CD4-positive, alpha-beta T cell treated with Interleukin-17A for 4 hours (primary cell): ENCODE measurements around the gene SZT2.
A peak's percentile ranks its signal among the peaks of the same experiment; 100 is the strongest.
"Not testable (repeated sequence)": the region's sequence is repeated elsewhere in the genome, so short reads cannot be mapped to it uniquely, and the experiment has no call there.

Experiments
- DNase-seq: peaks from one replicate; pipeline ENCODE4 v3.0.0-alpha.2; 2020; ENCODE audit warnings: mixed read lengths

The SZT2 gene

DNA sequence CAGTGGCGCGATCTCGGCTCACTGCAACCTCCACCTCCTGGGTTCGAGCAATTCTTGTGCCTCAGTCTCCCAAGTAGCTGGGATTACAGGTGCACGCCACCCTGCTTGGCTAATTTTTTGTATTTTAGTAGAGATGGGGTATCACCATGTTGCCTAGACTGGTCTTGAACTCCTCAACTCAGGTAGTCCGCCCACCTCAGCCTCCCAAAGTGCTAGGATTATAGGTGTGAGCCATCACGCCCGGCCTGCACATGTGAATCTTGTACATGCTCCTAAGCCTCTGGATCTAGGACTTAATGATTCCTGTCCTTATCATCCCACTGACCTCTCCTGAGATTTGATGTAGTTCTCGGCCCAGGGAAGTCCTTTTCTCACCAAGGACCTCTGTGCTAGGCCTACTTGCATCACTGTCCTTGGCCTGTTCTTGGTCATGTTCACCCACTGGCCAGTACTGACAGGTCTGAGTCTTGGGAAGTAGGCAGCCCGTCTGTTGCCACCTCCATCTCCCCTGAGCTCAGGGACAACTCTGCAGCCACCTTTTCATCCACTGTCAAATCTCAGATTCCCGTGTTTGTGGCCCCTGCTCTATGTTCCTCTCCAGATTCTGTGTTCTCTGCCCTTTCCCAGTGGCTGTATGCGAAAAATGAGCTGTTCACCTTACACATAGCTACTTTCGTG lies 54.6 kb downstream of the SZT2 start:
- DNase-seq: no peak

DNA sequence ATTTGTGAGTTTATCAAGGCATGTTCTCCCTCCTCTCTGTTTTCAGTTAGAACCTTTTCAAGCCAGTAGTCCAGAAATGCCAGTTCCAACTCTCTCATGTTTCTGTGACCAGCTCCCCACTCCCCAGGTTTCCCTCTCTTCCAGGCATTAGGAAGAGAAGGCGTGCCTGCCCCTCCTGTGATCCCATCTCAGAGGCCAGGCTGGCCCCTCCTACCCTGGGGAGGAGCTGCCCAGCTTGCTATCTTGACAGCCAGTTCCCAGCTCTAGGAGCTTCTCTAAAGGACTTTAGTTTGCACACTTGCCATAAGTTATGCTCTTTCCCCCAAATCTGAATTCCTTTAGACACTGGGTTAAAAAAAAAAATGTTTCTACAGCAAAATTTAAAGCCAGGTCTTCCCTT lies 55.1 kb downstream of the SZT2 start:
- no peak for DNase-seq

DNA sequence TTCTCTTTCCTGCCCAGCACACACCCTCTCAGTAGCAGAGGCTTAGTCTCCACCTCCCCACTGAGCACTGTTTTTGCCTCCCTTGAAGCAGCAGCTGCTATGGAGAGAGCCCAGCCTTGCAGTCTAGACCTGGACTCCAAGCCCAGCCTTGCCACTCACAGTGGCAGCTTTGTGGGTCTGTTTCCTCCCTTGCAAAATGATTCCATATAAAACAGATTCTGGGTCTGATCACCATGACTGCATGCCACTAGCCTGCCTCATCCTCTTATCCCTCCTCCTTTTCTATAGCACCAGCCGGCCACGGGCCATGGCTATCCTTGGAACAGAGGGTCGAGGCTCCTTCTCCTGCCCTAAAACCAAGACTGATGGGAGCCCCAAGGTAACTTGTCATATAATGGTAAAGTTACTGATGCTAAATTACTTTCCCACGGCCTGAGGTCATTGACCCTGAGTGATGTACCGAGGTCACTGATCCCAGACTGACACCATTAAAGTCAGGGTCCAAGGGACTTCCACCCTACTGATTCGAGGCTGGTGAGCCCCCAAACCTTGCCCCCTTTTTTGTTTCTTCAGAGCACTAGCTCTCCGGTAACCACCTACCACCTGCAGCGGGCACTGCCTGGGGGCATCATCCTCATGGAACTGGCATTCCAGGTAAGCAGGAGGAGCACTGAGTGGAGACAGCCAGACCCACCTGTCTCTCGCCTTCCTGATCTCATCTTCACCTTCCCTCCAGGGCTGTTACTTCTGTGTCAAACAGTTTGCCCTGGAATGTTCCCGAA lies 56.1 kb downstream of the SZT2 start:
- no peak for DNase-seq

DNA sequence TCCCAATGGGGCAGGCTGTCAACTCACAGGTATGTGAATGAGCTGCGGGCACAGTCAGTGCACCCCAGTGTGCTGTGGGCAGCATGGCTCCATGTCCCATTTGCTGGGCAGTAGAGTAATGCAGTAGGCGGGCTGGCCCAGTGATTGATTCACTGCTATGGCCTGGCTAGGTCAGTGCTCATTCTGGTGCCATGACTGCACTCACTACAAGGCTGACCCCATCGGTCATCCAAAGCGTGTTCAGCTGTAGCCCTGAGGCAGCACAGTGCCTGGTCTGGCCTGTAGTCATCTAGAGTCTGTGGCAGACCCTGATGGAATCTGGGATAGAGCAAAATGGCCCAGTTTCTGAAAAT lies 56.7 kb downstream of the SZT2 start:
- DNase-seq: no peak

DNA sequence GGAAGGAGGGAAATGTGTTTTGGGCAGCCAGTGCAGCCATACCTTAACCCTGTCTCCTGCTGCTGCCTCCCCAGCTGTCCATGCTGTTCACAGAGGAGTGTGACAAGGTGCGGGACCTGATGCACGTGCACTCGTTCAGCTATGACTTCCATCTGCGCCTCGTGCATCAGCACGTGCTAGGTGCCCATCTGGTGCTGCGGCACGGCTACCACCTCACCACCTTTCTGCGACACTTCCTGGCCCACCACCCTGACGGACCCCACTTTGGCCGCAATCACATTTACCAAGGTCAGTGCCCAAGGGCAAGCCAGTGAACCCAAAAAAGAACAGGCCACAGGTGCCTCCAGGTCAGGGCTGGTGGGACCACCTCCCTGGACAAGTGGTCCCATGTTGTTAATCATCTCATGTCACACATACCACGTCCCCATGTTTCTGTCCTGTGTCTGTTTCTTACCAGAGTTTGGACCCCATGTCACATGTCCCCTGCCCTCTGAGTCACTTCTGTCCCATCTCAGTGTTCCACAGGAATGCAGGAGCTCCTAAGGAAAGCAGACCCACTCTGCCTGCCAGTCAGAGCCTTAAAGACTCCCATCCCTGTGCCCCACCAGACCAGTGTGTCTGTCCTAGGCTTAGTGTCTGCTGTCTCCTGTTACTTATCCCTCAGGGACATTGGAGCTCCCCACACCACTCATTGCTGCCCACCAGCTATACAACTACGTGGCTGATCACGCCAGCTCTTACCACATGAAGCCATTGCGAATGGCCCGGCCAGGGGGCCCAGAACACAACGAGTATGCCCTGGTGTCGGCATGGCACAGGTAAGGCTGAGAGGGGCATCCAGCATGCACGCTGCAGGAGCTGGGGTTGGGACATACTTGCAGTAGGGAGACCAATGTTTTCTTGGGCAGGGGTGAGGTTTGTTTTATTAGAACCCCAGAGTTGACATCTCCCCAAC lies 57.5 kb downstream of the SZT2 start:
- no peak for DNase-seq

DNA sequence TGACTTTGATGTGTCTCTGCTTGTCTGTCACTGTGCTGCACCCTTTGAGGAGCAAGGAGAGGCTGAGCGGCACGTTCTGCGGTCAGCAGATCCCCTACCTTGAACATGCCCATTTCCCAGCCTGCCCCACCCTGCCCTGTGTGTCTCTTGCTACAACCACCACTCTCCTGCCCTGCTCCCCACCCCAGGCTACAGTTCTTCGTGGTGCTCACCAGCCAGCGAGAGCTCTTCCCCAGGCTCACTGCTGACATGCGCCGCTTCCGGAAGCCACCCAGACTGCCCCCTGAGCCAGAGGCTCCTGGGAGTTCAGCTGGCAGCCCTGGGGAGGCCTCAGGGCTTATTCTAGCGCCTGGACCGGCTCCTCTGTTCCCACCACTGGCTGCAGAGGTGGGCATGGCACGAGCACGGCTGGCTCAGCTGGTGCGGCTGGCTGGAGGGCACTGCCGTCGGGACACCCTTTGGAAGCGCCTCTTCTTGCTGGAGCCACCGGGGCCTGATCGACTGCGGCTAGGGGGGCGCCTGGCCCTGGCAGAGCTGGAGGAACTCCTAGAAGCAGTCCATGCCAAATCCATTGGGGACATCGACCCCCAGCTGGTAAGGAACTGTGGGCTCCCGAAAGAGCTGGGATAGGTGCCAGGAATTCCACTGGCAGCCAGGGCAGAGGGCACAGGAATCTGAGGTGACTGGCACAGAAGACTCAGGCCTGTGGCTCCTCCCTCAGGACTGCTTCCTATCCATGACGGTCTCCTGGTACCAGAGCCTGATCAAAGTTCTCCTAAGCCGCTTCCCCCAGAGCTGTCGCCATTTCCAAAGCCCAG lies 58.4 kb downstream of the SZT2 start:
- no peak for DNase-seq

DNA sequence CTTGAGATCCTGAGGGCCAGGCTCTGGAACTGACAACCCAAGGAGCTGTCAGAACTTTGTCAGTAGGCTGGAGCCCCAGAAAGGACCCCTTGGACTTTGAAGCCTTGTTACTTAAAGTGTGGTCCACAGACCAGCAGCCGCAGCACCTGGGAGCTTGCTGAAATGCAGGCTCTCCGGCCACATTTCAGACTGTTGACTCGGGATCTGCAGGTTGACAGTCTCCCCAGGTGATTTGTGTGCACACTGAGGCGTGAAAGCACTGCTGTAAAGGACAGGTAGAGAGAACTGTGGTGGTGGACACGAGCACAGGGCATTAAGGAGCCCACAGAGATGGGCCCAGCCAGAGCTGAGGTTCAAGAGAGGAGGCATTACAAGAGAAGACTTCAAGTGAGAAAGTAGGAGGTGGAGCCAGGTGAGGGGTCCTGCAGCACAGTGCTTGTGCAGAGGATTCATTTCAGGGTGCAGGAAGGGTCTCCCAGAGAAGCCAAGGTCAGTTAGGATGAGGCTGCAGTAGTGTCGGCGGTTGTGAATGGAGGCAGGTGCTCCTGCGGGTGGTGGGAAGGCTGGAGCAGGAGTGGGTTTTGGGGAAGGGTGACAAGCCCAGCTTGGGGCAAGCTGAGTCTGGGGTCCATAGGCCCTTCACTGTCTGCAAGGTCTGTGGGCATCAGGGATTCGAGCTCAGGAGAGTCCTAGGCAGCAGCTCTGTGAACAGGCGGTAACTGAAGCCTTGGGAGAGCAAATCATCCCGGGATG lies 59.4 kb downstream of the SZT2 start:
- no peak for DNase-seq

DNA sequence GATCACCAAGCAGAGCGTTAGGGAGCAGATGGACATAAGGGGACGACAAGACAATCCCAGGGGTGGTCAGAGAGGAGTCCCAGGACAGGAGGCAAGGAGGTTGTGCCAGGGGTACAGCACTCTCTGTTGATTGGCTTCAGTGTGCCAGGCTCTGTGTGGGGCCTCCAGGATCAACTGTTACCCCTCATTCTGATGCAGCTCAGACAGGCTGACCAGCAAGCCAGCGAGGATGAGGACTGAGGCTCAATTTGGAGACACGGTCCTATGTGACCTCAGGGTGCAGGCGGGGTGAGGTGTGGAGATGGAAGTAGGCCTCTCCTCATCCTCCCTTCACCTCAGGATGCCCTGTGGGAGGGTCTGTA lies 60.0 kb downstream of the SZT2 start:
- no peak for DNase-seq

DNA sequence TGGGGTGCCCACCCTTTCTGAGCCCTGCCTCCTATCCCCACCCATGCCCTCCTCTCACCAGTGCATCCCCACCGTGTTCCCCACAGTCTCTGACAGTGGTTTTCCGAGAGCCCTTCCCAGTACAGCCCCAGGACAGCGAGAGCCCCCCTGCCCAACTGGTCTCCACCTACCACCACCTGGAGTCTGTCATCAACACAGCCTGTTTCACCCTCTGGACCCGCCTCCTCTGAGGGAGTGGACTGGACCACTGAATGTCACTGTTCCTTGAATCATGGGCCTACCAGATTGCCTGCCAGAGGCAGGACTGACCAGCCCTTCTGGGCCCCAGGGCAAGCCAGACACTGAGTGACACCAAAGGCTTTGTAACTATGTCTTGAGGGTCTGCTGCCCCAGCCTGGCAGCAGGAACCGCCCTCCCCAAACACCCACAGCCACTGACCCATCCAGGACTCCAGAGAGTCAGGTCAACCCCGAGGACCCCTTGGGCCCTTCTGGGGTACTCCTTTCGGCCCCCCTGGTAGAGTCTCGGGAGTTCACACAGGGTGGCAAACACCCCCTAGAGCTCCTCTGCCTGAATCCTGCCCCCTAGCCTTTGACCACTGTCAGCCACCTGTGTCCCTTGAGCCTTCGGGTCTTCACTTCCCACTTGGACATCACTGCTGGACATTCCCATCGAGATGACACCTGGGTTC lies 60.7 kb downstream of the SZT2 start:
- no peak for DNase-seq

DNA sequence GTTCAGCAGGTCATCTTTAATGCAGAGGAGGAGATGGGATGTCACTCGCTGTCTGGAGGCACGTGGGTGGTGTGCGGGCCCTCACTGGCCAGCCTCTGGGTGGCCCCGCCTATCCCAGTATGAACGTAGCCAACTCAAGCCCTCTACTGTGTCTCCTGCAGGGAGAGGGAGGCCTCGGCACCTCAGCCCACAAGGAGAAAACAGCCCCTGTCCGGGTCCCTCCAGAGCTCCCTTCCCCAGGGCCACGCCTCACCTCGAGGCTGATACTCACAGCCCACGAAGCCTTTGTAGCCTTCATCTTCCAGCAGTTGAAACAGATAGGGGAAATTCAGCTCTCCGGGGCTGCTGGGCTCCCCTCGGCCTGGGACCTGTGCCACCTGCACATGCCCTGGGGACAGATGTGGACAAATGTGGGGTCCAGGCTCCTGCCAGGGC lies 61.5 kb downstream of the SZT2 start:
- DNase-seq: no peak

DNA sequence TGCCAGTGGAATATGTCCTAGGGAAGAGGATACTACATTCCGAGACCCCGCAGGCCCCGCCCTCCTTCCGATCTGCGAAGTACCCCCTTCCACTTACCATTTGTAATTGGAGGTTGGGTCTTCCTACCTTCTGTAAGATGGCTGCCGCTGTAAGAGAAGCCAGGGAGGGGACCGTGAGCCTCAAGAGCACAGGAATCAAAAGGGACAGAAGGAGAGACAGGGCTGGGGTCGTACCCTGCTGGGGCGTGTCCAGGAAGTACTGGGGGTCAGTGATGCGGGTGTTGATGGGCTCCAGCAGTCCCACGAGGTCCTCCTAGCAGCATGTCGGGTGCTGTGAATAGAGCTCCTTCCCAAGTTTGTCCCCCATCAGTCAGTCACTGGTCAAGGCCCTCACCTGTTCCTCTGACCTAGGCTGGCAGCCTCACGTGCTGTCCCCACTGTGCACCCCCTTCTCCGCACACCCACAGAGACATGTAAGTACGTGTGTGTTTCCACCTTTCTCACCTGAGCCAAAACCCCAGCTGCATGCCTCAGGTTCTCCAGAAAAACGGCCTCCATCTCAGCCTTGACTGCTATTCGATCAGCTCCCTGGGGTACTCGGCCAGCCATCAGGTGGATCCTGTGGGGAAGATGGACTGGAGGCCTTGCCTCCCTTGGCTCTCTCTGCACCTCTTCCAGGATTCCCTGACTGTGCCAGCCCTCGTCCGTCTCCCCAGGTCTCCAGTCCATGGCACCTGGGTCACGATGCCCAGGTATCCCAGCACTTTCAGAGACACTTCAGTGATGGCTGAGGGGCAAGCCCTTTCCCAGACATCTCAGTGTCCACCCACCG lies 62.2 kb downstream of the SZT2 start:
- DNase-seq: no peak

DNA sequence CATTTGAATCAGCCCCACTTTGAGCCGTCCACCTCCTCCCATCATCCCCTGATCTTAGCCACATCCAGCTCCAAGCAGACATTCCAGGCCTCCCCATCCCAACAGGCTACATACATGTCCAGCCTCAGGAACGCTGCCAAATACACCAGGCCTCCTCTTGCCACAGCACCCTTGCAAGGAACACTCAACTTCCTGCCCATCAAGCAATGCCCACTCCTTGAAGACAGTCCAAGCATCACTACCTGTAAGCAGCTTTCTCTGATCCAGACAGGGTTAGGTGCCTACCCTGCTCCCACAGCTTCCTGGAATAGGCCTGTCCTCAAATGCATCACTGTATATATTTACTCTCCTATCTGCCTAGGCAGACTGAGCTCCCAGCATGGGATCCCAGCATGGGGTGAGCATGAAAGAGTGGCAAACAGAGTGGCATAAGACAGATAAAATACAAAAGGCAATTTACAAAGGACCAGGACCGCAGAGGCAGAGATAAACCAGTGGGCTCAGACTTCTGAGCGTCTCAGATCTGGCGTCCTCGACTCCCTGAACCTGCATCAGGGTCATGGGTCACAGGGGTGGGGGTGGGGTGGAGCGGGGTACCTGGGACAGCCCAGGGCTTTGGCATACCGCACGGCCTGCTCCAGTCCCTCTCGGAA lies 63.2 kb downstream of the SZT2 start:
- DNase-seq: no peak

DNA sequence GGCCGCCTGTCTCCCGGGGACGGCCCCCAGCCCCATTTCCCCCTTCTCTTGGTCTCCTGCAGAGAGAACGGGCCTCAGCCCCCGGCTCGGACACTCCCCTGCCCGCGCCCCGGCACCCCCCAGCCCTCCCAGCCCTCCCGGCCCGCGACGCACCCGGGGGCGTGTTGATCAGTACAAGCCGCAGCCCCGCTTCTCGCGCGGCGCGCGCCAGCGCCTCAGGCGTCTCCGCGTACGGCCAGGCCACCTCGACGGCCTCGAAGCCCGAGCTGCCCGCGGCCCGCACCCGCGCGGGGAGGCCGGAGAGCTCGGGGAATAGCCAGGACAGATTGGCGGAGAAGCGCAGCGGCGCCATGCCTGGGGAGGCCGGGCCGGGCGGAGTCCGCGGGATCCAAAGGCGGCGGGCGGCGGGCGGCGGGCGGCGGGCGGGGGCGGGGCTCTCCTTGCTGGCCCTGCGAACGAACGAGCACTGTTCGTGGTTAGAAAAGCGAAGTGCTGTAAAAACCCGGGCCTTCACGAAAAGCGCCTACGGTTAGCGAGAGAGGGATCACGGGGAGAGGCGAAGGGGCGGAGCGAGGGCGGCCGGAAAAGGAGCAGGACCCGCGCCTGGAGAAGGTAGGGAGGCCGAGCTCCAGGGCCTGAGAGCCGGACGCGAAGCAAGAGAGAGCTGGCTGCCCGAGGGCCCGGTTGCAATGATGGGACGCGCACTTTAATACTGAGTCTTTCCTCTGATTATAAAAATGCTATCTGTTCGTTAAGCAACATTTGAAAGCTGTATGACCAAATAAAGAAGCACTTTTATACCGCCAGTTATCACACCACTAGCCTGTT lies 64.0 kb downstream of the SZT2 start, which contains the start of gene HYI:
Gene HYI, minus strand, starts transcription at position 490 of the 828 bp plus-strand sequence. Its CDS starts 138 bp downstream, at position 352.
- peak; percentile 77 for DNase-seq

DNA sequence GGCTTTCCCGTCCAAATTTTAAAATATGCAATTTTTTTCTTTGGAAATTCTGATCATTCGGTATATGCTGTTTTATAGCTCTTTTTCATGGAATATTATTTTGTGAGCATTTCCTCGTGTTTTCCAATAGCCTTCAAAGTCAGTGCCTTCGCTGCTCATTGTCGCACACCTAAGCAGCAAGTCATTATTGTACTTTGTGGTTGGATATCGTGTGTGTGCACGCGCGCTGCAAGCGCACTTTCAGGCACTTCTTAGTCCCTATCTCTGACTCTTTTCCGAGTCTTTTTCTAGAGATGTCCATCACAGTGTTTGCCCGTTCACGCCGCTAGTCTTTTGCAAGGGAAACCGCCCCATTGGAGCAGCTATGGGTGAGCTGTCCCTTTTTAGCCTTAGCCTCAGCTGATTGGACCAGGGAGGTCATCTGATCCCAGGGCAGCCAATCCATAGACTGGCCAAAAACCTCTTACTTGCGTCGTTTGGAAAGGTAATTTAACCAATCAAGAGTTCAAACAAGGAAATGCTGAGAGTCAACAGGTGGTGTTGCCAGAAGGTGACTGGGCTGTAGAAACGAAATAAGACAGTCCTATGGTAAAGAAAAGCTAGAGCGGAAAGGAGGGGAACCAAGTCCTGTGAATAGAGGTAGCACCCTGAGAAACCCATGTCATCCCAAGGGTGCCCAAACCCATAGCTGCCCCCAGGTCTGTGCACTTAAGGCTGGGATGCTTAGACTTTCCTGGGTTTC lies 64.7 kb downstream of the SZT2 start:
- DNase-seq: peak; percentile 63

DNA sequence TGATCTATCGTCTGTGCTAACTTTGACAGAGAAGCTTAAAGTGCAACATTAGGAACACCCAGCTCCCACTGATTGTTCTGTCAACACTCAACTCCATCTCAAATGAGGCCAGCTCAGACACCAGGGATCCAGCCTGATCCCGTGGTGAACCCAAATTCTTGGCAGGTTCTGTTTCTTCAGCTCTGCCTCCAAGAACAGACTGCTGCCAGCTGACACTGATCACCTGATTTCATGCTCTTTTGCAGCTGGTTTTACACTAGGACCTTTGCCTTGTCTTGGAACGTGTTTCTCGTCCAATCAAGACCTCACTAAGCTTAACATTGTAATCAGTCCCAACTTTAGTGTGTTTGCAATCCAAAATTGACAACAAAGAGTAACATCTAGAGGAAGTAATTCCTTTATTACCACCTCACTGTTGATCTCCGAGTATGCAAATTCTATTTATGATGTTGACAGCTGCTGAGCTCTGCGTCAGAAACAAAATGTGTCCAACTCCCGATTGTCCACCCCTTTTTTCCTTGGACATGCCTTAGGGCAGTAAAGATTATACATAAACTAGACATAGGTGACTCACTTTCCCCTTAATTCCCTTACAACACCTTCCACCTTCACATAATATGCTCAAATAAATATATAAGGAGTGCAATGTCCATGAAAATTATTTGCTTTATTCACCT lies 65.7 kb downstream of the SZT2 start:
- DNase-seq: no peak

DNA sequence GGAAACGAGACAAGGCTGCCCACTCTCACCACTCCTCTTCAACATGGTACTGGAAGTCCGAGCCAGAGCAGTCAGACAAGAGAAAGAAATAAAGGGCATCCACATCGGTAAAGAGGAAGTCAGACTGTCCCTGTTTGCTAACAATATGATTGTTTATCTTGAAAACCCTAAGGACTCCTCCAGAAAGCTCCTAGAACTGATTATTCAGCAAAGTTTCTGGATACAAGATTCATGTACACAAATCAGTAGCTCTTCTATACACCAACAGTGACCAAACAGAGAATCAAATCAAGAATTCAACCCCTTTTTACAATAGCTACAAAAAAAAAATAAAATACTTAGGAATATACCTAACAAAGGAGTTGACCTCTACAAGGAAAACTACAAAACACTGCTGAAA lies 68.7 kb downstream of the SZT2 start:
- not testable (repeated sequence) for DNase-seq

DNA sequence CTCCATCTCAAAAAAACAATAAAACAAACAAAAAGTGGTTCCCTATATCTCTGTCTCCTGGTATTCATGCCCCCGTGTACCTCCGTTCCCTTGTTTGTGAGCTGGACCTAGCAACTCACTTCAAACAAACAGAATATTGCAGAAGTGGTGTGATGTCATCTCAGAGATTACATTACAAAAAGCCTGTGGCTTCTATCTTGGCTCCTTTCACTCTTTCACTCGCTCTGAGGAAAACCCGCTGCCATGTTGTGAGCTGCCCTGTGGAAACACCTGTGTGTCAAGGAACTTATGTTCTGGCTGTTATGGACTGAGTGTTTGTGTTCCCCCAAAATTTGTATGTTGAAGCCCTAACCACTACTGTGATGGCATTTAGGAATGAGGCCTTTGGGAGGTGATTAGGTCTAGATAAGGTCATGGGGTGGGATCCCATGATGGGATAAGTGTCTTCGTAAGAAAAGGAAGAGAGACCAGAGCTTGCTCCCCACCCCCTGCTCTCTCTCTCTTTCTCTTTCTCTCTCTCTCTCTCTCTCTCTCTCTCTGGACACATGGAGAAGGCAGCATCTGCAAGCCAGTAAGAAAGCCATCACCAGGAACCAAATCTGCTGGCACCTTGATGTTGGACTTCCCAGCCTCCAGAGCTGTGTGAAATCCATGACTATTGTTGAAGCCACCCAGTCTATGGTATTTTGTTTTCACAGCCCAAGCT lies 71.4 kb downstream of the SZT2 start:
- no peak for DNase-seq
